ENCODE results near the gene VAV3. TPM values are rescaled to one million over a fixed set of nuclear protein-coding genes. Genes with fewer than 3 reads are reported as not detected.
A peak's percentile ranks its signal among the peaks of the same experiment; 100 is the strongest.

The VAV3 gene
- total RNA-seq, 1 donor from 2014 or later: 0.64 TPM

GRCh38 chr1:107767156-107767582, 197.8 kb downstream of the VAV3 start:
- no peaks in the 10 kb centered on the region for H3K4me1 ChIP-seq
- no peak overlapping the region for H3K27ac ChIP-seq
- TF ChIP-seq CTCF (IDR thresholded peaks at IDR 0.05): no peak
- no peak overlapping the region for H3K4me3 ChIP-seq
- H3K36me3 ChIP-seq: no peaks in the 10 kb centered on the region
- DNase-seq (ENCODE audit: low spot score in 2 of 2): no peak
- intact Hi-C loops (cut with DNase I): no loop called here
- H3K27me3 ChIP-seq: no peaks in the 10 kb centered on the region
- H3K9me3 ChIP-seq: no peaks in the 10 kb centered on the region

- no peak overlapping the region for H3K4me3 ChIP-seq
- no peaks in the 10 kb centered on the region for H3K9me3 ChIP-seq
- H3K27ac ChIP-seq: no peak overlapping the region
- H3K4me1 ChIP-seq: no peaks in the 10 kb centered on the region
- H3K27me3 ChIP-seq: no peaks in the 10 kb centered on the region
- intact Hi-C loops (cut with DNase I): no loop called here
- no peak for TF ChIP-seq CTCF (IDR thresholded peaks at IDR 0.05)
- no peak for DNase-seq (ENCODE audit: low spot score in 2 of 2)
- H3K36me3 ChIP-seq: no peaks in the 10 kb centered on the region
These were observed 198.4 kb downstream of the VAV3 start for GRCh38 chr1:107766533-107766932.

GRCh38 chr1:107762751-107763390, 202.1 kb downstream of the VAV3 start:
- Histone ChIP-seq H3K9me3 (no peaks in the 10 kb centered on the region), H3K4me1 (no peaks in the 10 kb centered on the region), H3K27me3 (no peaks in the 10 kb centered on the region), H3K27ac (no peak overlapping the region), H3K4me3 (no peak overlapping the region), H3K36me3 (no peaks in the 10 kb centered on the region)
- no peak for TF ChIP-seq CTCF (IDR thresholded peaks at IDR 0.05)
- no peak for DNase-seq (ENCODE audit: low spot score in 2 of 2)
- intact Hi-C loops (cut with DNase I): no loop called here

GRCh38 chr1:107760065-107760464, 204.9 kb downstream of the VAV3 start:
- no peak for TF ChIP-seq CTCF (IDR thresholded peaks at IDR 0.05)
- Histone ChIP-seq H3K4me3 (no peak overlapping the region), H3K27me3 (no peaks in the 10 kb centered on the region), H3K36me3 (no peaks in the 10 kb centered on the region), H3K27ac (no peak overlapping the region), H3K9me3 (no peaks in the 10 kb centered on the region), H3K4me1 (no peaks in the 10 kb centered on the region)
- no peak for DNase-seq (ENCODE audit: low spot score in 2 of 2)
- intact Hi-C loops (cut with DNase I): no loop called here

- peak in 1 of 3 experiments; percentile 31 for TF ChIP-seq CTCF (IDR thresholded peaks at IDR 0.05)
- no peak for DNase-seq (ENCODE audit: low spot score in 2 of 2)
- Histone ChIP-seq H3K27me3 (no peaks in the 10 kb centered on the region), H3K27ac (no peak overlapping the region), H3K4me3 (no peak overlapping the region), H3K36me3 (no peaks in the 10 kb centered on the region), H3K9me3 (no peaks in the 10 kb centered on the region), H3K4me1 (no peaks in the 10 kb centered on the region)
- intact Hi-C loops (cut with DNase I): no loop called here
These were observed 214.5 kb downstream of the VAV3 start for GRCh38 chr1:107750364-107750959.

Data from ascending aorta (tissue), 2 donors.